ENCODE measurements around the gene WNT16. TPM values are rescaled to one million over a fixed set of nuclear protein-coding genes. Genes with fewer than 3 reads are reported as not detected.
A peak's percentile ranks its signal among the peaks of the same experiment; 100 is the strongest.

WNT16 gene
- total RNA-seq, 1 experiment from 2014 or later, result not detected

GRCh38 chr7:121344497-121344896 is 15.7 kb downstream of the WNT16 start:
- Histone ChIP-seq H3K27ac (ENCODE audit: low read length) (no peak overlapping the region), H4K20me1 (ENCODE audit: insufficient read depth, low read depth, low read length) (no peaks in the 10 kb centered on the region), H3K9me3 (ENCODE audit: low read length) (no peaks in the 10 kb centered on the region), H2AFZ (ENCODE audit: low read length) (no peak overlapping the region), H3K9ac (ENCODE audit: low read length) (no peak overlapping the region), H3K4me3 (ENCODE audit: low read length) (no peak overlapping the region), H3K4me1 (ENCODE audit: low read length) (no peaks in the 10 kb centered on the region), H3K27me3 (ENCODE audit: low read length) (no peaks in the 10 kb centered on the region), H3K36me3 (ENCODE audit: insufficient read depth, low read length) (no peaks in the 10 kb centered on the region), H3K9me2 (replicated peaks; ENCODE audit: insufficient read depth, low read length) (no peaks in the 10 kb centered on the region), H3K4me2 (ENCODE audit: low read depth, low read length, poor library complexity, severe bottlenecking) (no peak overlapping the region), H3K79me2 (ENCODE audit: low read length) (no peaks in the 10 kb centered on the region)
- no peak for DNase-seq

GRCh38 chr7:121351682-121352081 is 22.9 kb downstream of the WNT16 start:
- Histone ChIP-seq H3K4me3 (ENCODE audit: low read length) (no peak overlapping the region), H3K79me2 (ENCODE audit: low read length) (no peaks in the 10 kb centered on the region), H3K9ac (ENCODE audit: low read length) (no peak overlapping the region), H3K4me2 (ENCODE audit: low read depth, low read length, poor library complexity, severe bottlenecking) (no peak overlapping the region), H2AFZ (ENCODE audit: low read length) (no peak overlapping the region), H3K36me3 (ENCODE audit: insufficient read depth, low read length) (no peaks in the 10 kb centered on the region), H3K9me2 (replicated peaks; ENCODE audit: insufficient read depth, low read length) (no peaks in the 10 kb centered on the region), H3K9me3 (ENCODE audit: low read length) (no peaks in the 10 kb centered on the region), H3K27me3 (ENCODE audit: low read length) (no peaks in the 10 kb centered on the region), H3K4me1 (ENCODE audit: low read length) (no peaks in the 10 kb centered on the region), H4K20me1 (ENCODE audit: insufficient read depth, low read depth, low read length) (no peaks in the 10 kb centered on the region), H3K27ac (ENCODE audit: low read length) (no peak overlapping the region)
- DNase-seq, result no peak

GRCh38 chr7:121352323-121352722 is 23.5 kb downstream of the WNT16 start:
- Histone ChIP-seq H3K4me2 (ENCODE audit: low read depth, low read length, poor library complexity, severe bottlenecking) (no peak overlapping the region), H3K9ac (ENCODE audit: low read length) (no peak overlapping the region), H4K20me1 (ENCODE audit: insufficient read depth, low read depth, low read length) (no peaks in the 10 kb centered on the region), H3K4me1 (ENCODE audit: low read length) (no peaks in the 10 kb centered on the region), H3K27me3 (ENCODE audit: low read length) (no peaks in the 10 kb centered on the region), H3K27ac (ENCODE audit: low read length) (no peak overlapping the region), H3K79me2 (ENCODE audit: low read length) (no peaks in the 10 kb centered on the region), H3K4me3 (ENCODE audit: low read length) (no peak overlapping the region), H2AFZ (ENCODE audit: low read length) (no peak overlapping the region), H3K9me3 (ENCODE audit: low read length) (no peaks in the 10 kb centered on the region), H3K9me2 (replicated peaks; ENCODE audit: insufficient read depth, low read length) (no peaks in the 10 kb centered on the region), H3K36me3 (ENCODE audit: insufficient read depth, low read length) (peaks cover 4% of the 10 kb centered on the region; the same call in 1 of the 2 replicates)
- DNase-seq, result no peak

DNA sequence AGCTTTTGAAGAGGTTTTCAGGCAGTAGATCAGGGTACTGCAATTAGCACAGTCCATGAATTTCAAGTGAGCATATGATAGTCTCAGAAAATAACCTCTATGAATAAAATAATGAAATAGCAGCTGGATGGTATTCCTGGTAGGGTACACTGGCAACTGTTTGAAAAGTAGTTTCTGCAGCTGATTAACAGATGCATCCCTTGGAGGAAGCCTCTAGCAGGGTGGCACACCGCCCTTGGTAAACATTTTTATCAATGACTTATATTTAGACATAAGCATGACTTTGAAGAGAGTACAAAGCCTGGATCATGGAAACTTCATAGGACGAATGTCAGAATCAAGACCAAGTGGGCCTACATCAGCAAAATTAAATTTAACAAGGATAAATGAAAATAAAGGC is 26.8 kb downstream of the WNT16 start:
- H2AFZ ChIP-seq (ENCODE audit: low read length), result no peak overlapping the region
- H3K79me2 ChIP-seq (ENCODE audit: low read length), result no peaks in the 10 kb centered on the region
- H3K27me3 ChIP-seq (ENCODE audit: low read length), result no peaks in the 10 kb centered on the region
- H3K9me2 ChIP-seq (replicated peaks; ENCODE audit: insufficient read depth, low read length), result no peaks in the 10 kb centered on the region
- no peaks in the 10 kb centered on the region for H4K20me1 ChIP-seq (ENCODE audit: insufficient read depth, low read depth, low read length)
- H3K4me1 ChIP-seq (ENCODE audit: low read length), result no peaks in the 10 kb centered on the region
- no peak overlapping the region for H3K4me2 ChIP-seq (ENCODE audit: low read depth, low read length, poor library complexity, severe bottlenecking)
- H3K9ac ChIP-seq (ENCODE audit: low read length), result no peak overlapping the region
- no peak overlapping the region for H3K27ac ChIP-seq (ENCODE audit: low read length)
- H3K4me3 ChIP-seq (ENCODE audit: low read length), result no peak overlapping the region
- DNase-seq, result no peak
- peaks cover 11% of the 10 kb centered on the region; the same call in 1 of the 2 replicates for H3K36me3 ChIP-seq (ENCODE audit: insufficient read depth, low read length)
- no peaks in the 10 kb centered on the region for H3K9me3 ChIP-seq (ENCODE audit: low read length)

DNA sequence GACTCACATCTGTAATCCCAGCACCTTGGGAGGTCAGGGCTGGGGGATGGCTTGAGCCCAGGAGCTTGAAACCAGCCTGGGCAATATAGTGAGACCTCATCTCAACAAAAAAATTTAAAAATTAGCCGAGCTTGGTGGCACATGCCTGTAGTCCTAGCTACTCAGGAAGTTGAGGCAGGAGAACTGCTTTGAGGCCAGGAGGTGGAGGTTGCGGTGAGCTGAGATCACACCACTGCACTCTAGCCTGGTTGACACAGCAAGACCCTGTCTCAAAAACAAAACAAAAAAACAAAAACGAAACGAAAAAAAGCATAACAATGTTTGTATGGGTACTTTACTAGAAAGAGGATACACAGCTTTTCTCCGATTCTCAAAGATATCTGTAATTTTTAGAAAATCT is 31.8 kb downstream of the WNT16 start:
- H3K36me3 ChIP-seq (ENCODE audit: insufficient read depth, low read length), result peaks cover 14% of the 10 kb centered on the region; the same call in 1 of the 2 replicates
- H3K9me3 ChIP-seq (ENCODE audit: low read length), result no peaks in the 10 kb centered on the region
- H3K79me2 ChIP-seq (ENCODE audit: low read length), result peaks cover 3% of the 10 kb centered on the region; the same call in 1 of the 2 replicates
- no peak overlapping the region for H3K4me2 ChIP-seq (ENCODE audit: low read depth, low read length, poor library complexity, severe bottlenecking)
- no peak overlapping the region for H3K9ac ChIP-seq (ENCODE audit: low read length)
- DNase-seq, result no peak
- no peaks in the 10 kb centered on the region for H3K27me3 ChIP-seq (ENCODE audit: low read length)
- no peak overlapping the region for H2AFZ ChIP-seq (ENCODE audit: low read length)
- no peak overlapping the region for H3K27ac ChIP-seq (ENCODE audit: low read length)
- peaks cover under 1% of the 10 kb centered on the region; the same call in 1 of the 2 replicates for H3K4me1 ChIP-seq (ENCODE audit: low read length)
- H4K20me1 ChIP-seq (ENCODE audit: insufficient read depth, low read depth, low read length), result no peaks in the 10 kb centered on the region
- H3K4me3 ChIP-seq (ENCODE audit: low read length), result no peak overlapping the region
- no peaks in the 10 kb centered on the region for H3K9me2 ChIP-seq (replicated peaks; ENCODE audit: insufficient read depth, low read length)

DNA sequence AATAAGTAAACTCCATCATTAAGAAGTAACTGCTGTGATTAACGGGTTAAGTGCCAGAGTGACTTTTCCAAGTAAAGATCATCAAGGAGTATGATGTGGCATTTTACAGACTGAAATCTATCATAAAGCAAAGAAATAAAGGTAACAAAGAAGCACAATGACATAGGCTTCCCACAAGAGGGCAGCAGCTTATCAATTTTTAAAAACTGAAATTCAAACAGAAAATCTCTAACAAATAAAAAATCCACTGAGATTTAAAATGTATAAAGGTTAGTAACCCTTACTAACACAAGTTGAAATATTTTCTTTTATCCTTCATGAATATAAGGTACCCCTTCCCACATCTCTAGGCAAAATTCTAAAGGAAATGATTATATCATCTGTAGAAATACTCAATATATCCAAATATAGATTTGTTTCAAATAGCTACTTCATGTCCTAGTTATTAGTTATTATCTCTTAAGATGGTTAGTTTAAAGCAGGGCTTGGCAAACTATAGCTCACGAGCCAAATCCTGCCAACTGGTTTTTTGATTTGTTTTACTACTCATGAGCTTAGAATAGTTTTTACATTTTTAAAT is 38.1 kb downstream of the WNT16 start:
- DNase-seq, result peak; percentile 74

GRCh38 chr7:121369462-121369861 is 40.7 kb downstream of the WNT16 start:
- Histone ChIP-seq H3K4me3 (ENCODE audit: low read length) (no peak overlapping the region), H2AFZ (ENCODE audit: low read length) (no peak overlapping the region), H3K79me2 (ENCODE audit: low read length) (peaks cover 20% of the 10 kb centered on the region), H3K27me3 (ENCODE audit: low read length) (no peaks in the 10 kb centered on the region), H4K20me1 (ENCODE audit: insufficient read depth, low read depth, low read length) (no peaks in the 10 kb centered on the region), H3K9ac (ENCODE audit: low read length) (no peak overlapping the region), H3K27ac (ENCODE audit: low read length) (no peak overlapping the region), H3K9me3 (ENCODE audit: low read length) (no peaks in the 10 kb centered on the region), H3K4me2 (ENCODE audit: low read depth, low read length, poor library complexity, severe bottlenecking) (no peak overlapping the region), H3K4me1 (ENCODE audit: low read length) (peaks cover 48% of the 10 kb centered on the region), H3K9me2 (replicated peaks; ENCODE audit: insufficient read depth, low read length) (no peaks in the 10 kb centered on the region), H3K36me3 (ENCODE audit: insufficient read depth, low read length) (no peaks in the 10 kb centered on the region)
- DNase-seq, result no peak

More for the DNA sequence above, 38.1 kb downstream of the WNT16 start:
- Histone ChIP-seq H3K9me3 (ENCODE audit: low read length) (no peaks in the 10 kb centered on the region), H3K4me2 (ENCODE audit: low read depth, low read length, poor library complexity, severe bottlenecking) (no peak overlapping the region), H3K9ac (ENCODE audit: low read length) (no peak overlapping the region), H3K4me1 (ENCODE audit: low read length) (peaks cover 33% of the 10 kb centered on the region), H3K9me2 (replicated peaks; ENCODE audit: insufficient read depth, low read length) (no peaks in the 10 kb centered on the region), H3K36me3 (ENCODE audit: insufficient read depth, low read length) (no peaks in the 10 kb centered on the region; the same call in 1 of the 2 replicates), H3K27ac (ENCODE audit: low read length) (no peak overlapping the region), H4K20me1 (ENCODE audit: insufficient read depth, low read depth, low read length) (no peaks in the 10 kb centered on the region), H2AFZ (ENCODE audit: low read length) (no peak overlapping the region), H3K79me2 (ENCODE audit: low read length) (peaks cover 17% of the 10 kb centered on the region), H3K27me3 (ENCODE audit: low read length) (no peaks in the 10 kb centered on the region), H3K4me3 (ENCODE audit: low read length) (no peak overlapping the region)

GRCh38 chr7:121371367-121371766 is 42.6 kb downstream of the WNT16 start:
- peak overlapping the region; percentile 61 for H3K27ac ChIP-seq (ENCODE audit: low read length)
- no peak overlapping the region for H3K4me3 ChIP-seq (ENCODE audit: low read length)
- H2AFZ ChIP-seq (ENCODE audit: low read length), result no peak overlapping the region
- no peaks in the 10 kb centered on the region for H4K20me1 ChIP-seq (ENCODE audit: insufficient read depth, low read depth, low read length)
- peaks cover 46% of the 10 kb centered on the region for H3K4me1 ChIP-seq (ENCODE audit: low read length)
- DNase-seq, result no peak
- H3K9me2 ChIP-seq (replicated peaks; ENCODE audit: insufficient read depth, low read length), result no peaks in the 10 kb centered on the region
- H3K27me3 ChIP-seq (ENCODE audit: low read length), result no peaks in the 10 kb centered on the region
- no peaks in the 10 kb centered on the region; the same call in 1 of the 2 replicates for H3K36me3 ChIP-seq (ENCODE audit: insufficient read depth, low read length)
- H3K9me3 ChIP-seq (ENCODE audit: low read length), result no peaks in the 10 kb centered on the region
- peak overlapping the region; percentile 54 for H3K4me2 ChIP-seq (ENCODE audit: low read depth, low read length, poor library complexity, severe bottlenecking)
- H3K9ac ChIP-seq (ENCODE audit: low read length), result no peak overlapping the region
- H3K79me2 ChIP-seq (ENCODE audit: low read length), result peaks cover 11% of the 10 kb centered on the region; the same call in 1 of the 2 replicates
